NOMO-1 treated with dmso at 0.1 percent for 144 hours (cell line): ENCODE results near the gene ESAM.
A peak's percentile ranks its signal among the peaks of the same experiment; 100 is the strongest.
"Not testable (repeated sequence)": the region's sequence is repeated elsewhere in the genome, so short reads cannot be mapped to it uniquely, and the experiment has no call there.

Source experiments
- DNase-seq: peaks from one replicate; lab custom pipeline; 2025; ENCODE audit not compliant: unreplicated experiment; lab: John Stamatoyannopoulos, UW

ESAM gene

DNA sequence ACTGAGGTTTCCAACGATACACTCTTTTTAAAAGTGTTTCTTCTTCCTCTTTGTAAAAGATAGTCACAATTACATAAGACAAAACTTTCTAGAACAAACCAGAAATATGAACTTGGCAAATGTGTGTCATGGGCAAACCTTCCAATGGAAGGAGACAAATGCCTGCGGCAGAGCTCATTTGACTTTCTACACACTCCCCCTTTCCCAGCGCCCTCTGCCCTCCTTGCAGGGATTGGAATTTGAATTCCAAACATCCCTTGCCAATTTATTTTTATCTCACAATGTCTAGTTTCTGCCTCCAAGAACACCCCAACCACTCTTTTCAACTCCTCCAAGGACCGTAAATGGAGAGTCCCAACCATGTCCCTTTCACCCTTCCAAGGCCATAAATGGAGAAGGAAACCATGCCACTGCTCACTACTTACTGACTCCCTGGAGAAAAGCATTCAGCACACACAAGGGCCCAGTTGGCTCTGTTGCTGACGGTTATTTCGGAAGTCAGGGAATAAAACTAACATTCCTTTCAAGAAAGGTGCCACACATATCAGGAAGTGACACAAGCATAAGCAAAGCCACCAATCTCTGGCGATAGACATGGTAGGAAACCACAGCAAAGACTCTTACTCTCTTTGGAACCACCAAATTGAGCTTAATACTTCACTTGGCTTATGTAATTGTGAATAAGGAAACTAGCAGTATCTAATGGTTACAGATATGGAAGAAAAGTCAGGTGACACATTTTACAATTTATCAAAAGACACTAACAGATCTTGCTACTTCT is 15.0 kb upstream of the ESAM start:
- DNase-seq: no peak

DNA sequence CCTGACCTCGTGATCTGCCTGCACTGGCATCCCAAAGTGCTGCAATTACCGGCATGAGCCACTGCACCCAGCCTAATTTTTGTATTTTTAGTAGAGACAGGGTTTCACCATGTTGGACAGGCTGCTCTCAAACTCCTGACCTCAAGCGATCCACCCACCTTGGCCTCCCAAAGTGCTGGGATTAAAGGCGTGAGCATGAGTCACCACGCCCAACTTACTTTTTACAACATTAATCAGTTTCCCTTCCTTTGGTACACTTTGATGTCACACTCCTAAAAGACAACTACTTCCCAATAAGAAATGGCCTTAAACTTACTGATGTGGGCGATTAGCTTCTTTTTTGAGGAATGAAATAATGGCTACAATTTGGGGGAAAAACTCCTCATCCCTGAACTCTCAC is 8.9 kb upstream of the ESAM start:
- not testable (repeated sequence) for DNase-seq

DNA sequence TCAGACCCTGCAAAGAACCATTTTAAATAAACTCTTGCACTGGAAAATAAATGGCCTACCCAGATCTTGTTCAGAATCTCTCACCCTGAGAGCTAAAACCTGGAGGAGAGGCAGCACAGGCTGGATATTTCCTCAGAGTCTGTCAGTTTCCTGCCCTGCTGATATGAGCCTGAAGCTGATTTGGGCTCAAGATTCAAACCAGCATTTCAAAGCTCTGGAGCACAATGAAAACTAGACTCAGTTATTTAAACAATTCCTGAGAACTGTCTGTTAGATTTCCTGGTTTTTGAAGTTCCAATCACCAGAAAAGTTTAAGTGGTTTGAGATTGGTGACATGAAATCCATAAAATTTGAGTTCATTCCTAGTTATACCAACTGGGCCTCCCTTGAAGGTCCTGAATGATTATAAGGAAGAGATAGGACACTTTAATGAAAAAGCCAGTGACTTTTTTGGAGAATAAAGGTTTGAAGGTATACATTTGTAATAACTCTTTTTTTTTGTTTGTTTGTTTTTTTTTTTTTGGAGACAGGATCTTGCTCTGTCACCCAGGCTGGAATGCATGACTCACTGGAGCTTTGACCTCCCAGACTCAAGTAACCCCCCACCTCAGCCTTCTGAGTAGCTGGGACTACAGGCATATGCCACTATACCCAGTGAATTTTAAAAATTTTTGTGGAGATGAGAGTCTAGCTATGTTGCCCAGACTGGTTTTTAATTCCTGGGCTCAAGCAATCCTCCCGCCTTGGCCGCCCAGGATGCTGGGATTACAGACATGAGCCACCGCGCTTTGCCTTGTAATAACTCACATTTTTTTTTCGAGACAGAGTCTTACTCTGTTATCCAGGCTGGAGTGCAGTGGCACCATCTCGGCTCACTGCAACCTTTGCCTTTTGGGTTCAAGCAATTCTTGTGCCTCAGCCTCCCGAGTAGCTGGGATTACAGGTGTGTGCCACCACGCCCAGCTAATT is 8.0 kb upstream of the ESAM start:
- DNase-seq: no peak

DNA sequence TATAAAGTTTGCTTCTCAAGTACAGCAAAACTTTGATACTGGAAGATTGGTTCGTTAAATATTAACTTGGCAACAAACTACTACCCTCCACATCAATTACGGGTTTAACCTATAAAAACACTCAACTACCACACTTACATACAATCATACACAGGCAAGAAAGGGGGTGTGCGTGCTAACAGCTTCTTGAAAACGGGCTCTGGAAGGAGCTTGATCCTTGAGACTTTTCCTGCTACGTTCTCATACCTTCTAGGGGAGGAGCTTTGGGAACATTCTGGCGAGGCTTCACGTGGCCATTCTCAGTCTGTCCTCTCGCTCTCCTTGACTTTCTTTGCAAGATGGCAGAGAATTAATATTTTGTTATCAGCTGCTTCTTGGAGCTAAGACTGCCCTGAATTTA is 6.8 kb upstream of the ESAM start:
- no peak for DNase-seq

DNA sequence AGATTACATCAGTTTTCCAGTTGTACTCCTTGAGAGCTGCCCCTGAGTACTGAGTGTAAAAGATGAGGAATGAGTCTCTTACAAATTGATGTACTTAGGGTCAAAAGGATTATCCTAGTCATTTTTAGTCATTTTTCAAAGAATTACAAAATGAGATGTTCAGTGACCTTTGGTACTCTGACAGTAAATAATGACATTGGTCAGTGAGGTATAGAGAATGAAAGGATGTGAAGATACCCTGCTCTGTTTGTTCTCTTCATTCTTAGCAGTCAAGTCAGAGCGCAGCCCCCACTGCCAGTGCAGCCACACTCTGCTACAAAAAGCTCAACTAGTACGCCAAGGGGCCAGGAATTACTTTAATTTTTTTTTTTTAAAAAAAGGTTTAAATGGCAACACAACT is 4.1 kb upstream of the ESAM start:
- DNase-seq: no peak

DNA sequence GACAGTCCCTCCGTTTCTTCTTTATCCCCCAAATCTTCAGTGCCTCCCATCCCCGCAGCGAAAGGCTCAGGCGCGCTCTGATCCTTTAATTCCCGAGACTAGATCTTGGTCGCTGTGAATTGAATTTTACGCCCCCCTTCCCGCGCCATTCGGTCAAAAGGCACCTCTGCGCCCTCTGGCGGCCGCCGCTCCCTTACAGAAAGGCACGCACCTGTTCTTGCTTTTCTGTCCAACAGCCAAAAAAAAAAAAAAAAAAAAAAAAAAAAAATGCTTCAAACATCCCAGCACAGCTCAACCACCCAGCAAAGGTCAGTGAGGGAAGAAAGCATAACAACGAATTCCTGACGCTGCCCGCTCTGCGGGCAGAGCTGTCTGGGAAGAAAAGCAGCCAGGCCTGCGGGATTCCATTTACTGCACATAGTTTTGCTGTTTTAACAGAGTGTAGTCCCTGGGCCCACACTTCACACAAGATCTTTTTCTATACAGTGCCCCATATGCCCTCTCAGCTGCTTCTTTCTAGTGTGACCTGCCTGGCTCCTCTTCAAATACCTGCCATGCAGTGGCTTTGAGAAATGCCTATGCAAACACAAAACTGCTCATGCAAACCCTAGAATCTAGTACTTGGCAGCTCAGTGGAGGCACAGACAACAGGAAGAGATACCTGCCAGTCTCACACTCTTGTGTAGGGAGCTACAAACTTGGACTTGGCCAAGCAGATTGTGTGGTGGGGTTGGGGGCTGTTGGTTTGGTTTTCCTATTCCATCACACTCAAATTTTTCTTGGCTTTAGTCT is 1.3 kb upstream of the ESAM start:
- DNase-seq: peak; percentile 36

DNA sequence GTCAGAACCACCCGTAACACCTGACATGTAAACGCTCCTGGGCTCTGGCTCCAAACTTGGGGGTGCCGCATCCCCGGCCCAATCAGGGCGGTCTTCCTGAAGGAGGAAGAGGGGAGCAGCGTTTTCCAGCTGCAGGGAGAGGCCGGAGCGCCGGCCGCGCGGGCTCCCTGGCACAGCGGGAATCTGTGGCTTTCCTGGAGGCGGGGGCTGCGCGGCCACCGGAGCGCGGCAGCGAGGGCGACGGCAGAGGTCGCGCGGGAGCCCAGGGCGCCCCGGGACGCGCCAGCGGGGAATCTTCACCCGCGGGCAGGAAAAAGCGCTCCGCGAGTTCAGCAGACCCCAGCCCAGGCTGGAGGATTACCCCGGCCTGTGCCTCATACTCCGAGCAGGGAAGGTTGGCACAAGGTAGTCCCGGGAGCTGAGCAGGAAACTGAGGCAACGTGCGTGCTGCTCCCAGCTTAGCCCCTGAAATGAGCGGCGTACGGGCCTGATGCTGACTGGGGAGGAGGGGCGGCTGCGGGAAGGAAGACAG is 600 bp upstream of the ESAM start:
- DNase-seq: no peak

DNA sequence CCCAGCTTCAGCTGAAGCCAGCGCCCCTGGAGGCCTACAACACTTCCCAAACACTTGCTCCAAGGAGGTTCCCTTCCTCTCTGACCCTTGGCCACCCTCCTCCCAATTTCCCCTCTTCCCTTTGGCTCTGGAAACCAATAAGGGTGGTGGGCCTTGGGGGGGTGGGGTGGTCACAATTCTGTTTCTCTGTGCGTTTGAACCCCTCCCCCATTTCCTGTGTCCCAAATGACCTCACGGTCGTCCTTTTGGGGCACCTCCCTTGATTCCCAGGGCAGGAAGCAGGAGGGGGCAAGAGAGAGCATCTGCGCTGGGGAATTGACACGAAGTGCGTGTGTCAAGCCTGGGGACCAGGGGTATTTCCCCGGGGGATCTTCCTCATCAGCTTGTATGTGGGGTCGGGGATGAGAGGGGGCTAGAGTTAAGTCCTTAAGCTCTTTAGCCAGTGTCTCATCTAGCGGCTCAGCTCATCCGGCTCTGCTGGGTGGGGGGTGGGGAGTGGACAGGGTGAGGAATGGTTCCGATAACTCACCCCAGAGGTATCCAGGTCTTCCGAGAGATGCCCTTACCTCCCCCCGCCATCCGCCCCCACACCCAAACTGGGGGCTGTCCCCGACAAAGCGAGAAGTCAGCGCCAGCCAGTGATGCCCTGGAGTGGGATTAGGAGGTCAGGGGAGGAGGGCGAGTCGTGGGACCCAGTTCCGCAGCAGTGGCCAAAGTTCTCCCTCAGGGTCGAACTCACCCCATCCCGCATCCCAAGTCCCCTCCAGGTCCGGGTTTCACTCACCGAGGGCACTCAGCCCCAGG is 587 bp downstream of the ESAM start:
- no peak for DNase-seq

DNA sequence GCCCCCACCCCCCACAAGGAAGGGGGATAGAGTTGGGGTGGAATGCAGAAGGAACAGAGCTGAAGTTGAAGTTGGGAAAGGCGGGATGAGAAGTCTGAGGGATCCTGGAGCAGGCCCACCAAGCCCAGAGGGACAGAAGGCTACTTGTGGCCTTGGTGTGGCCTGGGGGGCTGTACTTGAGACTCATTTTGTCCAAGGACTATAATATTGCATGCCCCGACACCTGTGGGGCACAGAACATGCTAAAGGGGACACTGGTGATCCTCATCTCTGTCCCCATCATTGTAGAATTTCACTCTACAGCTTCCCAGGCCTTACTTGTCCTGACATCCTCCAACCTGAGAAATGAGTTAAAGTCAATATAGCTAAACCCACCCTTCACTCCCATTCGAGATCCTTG is 1.3 kb downstream of the ESAM start:
- DNase-seq: no peak

DNA sequence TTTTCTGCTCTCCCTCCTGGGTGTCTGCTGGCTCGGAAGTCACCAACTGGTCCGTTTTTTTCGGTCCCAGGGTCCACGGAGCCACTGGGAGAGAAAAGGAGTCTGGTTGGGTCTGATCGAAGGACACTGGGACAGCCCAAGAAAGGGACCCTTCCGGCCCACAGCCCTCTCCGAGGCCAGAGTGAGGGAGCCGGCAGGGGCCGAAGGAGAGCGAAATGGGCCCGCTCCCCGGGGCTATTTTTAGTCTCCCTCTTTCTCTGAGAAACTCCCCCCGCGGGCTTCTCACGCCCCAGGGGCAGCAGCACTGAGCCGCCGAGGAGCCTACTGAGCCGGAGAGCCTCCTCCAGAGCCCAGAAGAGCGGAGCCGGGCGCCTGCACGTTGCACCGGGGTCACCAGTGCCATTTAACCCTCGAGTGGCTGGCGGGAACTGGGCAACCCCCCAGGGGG is 1.9 kb downstream of the ESAM start:
- DNase-seq: no peak

DNA sequence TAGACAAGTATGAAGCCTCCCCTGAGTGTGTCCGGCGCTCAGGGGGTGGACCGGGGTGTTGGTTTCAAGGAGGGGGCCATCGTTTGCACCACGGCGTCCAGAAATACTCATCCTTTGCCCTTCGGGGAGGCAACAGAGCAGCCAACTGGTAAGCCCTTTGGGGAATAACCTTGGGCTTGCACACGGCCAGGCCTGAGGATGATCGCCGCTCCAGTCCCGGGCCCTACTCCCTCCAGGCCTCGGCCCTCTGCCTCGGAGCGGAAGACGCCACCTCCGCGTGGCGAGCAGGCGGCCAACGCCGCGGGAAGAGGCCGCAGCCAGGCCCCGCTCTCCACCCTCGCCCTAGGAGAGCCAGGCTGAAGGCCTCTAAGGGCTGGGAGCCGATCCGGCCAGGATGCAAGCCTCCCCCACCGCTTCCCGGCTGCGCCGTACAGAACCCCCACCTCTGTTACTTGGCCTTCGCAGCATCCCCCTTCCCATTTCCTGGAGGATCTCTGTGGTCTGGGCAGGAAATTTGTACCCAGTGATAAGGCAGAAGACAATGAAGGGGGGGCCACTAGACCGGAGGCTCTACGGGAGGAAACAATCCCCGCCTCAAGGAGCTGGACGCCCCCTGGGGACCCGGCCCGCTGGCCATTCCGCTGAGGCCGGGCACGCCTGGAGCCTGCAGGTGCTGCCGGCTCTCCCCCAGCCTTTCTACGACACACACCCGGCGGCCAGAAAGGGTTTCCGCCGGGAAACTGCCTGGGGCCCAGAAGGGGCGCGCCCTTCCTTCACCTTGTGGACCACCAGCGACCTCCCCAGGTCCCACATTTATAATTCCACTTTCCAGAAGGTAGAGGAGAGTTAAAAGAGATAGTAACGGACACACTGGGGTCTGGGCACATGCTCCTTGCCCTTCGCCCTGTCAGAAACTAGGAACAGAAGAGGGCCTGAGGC is 2.6 kb downstream of the ESAM start:
- DNase-seq: no peak

DNA sequence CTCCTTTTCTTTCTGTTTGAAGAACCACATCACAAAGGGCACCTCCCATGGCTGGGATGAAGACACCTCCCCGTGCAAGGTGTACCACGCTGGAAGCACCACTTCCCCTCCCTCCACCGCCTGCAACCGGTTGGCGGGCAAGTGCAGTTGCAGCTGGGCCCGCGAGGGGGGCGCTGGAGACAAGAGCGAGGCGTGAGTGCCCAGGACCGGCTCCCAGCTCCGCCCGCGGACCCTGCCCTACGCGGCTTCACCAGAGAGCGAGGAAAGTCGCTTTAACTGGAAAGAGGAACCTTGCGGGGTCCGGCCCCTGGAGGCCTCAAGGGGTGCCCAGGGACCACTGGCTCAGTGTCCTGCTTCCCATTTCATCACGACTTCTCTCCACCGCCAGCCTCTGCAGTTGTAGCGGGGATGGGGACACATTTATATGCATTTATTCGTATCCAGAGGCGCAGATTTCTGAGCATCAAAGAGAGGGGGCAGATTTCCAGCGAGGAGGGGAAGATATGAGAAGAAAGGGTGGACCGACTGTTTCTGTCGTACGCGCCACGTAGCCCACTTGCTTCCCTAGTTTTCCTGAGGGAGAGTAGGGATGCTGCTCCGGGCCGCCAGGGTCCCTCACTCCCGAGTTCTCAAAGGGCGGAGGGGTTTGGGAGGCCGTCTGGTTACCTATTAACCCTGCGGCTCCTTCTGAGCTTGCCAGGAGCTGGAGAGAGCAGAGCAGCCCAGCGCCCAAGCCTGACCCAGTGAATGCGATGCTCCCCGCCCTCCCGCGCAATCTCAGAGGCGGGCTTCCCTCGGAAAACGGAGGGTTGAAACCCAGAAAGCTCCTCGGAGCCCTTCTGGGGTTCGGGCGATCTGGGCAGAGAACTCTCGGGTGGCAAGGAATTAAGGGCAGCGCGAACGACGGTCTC is 3.5 kb downstream of the ESAM start:
- peak; percentile 95 for DNase-seq

DNA sequence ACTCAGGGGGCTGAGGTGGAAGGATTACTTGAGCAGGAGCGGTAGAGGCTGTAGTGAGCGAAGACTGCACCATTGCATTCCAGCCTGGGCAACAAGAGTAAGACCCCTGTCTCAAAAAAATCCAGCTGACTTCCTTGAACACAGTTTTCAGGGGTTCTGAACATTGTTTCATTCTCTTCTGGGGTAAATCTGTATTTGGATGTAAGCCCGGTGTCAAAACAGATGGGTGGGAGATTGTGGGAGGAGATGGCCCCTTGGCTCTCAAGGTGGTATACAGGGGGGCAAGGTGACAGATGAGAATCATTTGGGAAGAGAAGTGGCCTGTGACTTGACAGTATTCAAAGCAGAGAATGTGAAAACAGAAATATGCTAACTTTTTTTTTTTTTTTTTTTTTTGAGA is 4.8 kb downstream of the ESAM start:
- no peak for DNase-seq

DNA sequence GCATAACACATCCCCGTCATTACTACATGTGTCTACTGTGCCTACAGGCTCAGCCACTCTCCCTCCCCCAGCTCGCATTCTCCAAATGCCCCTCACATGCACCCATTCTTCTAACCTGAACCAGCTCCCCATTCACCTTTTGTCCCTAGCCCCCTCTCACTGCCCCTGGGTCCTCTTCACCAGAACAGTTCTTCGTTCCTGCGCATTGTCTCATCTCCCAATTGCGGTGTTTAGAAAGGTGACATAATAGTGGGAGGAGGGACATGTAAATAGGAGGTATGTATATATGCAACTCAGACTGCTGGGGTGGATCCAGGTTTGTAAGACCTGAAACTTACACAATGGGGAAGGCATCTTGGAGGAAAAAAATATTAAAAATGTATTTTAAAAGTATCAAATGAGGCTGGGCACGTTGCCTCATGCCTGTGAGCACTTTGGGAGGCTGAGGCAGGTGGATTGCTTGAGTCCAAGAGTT is 5.3 kb downstream of the ESAM start:
- DNase-seq: no peak

DNA sequence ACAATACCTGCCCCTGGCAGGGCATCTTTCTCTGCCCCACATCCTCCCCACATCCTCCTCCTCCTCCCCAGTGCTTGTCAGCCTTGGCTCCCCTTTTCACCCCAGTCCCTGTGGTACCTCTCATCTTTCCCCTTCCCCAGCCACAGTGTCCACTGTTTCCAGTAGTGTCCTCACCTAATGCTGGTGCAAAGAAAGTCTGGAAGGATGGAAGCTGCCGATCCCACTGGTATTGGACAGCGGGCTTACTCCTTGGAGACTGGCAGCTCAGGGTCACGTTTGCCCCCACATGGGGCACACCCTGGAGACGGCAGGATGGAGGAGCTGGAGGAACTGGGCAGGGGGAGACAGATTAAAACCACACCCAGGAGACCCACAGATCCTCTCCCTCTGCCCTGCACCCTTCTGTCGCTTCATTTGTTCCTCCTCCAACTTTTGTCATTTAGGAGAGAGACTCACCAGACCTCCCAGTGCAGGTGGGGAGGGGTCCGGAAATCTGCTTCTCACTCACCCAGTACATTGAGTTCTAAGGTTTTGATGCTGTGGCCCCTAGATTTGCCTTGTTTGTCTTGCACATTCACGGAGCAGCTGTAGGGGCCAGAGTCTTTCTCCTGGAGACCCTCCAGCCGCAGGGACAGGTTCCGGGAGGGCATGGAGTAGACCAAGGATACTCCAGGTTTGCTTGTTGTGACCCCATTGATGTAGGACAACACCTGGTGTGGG is 5.9 kb downstream of the ESAM start:
- DNase-seq: no peak

DNA sequence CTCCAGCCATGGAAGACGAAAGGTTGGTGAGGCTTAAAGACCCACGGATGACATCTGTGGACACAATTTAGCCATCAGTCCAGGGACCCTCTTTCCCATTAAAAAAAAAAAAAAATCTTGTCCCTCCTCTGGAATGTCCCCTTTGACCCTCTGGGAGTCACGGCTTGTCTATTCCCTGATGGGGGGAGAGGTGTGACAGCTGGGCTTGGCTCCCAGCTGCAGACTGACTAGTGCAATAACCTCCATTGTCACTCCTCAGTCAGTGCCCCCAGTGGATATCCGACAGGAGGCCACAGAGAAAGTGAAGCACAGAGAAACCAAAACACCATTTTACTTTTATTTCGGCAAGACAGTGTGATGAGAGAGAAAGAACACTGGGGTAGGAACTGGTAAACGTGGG is 7.4 kb downstream of the ESAM start:
- DNase-seq: no peak

DNA sequence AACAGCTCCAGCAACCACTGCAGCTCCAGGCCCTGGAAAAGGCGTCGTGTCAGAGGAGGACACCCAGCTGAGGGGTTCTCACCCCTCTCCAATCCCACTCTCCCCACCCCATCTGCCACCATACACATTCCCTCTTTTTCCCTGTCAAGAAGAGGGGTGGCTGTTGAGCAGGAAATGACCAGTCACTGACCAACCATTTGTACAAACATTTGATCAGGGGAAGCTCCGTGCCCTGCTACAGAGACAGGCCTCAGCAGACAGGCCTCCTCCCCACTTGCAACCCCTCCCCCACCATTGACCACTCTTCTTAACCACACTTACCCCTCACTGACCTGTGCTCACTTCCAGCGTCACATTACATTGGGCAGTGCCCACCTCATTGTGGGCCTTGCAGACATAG is 7.8 kb downstream of the ESAM start:
- DNase-seq: no peak
